HG03442 (cell line): ENCODE results near the gene ROBO3.

Experiments used
- ATAC-seq: cut with Tn5 transposase; IDR thresholded peaks from one replicate; pipeline ENCODE4 v1.9.1; 2021; ENCODE audit warnings: mild to moderate bottlenecking, moderate library complexity; ENCODE audit not compliant: unreplicated experiment

ROBO3 gene

GRCh38 chr11:124875943-124876817 lies 10.9 kb downstream of the ROBO3 start:
- ATAC-seq = peak; percentile 86

GRCh38 chr11:124876818-124877630 lies 11.8 kb downstream of the ROBO3 start:
- ATAC-seq = no peak

- ATAC-seq = no peak
Measured at GRCh38 chr11:124877631-124877909, 12.3 kb downstream of the ROBO3 start.

- no peak for ATAC-seq
Measured at GRCh38 chr11:124877910-124878758, 12.9 kb downstream of the ROBO3 start.

GRCh38 chr11:124878759-124879492 lies 13.7 kb downstream of the ROBO3 start:
- ATAC-seq = no peak

- ATAC-seq = no peak
Measured at GRCh38 chr11:124879493-124880289, 14.5 kb downstream of the ROBO3 start.

GRCh38 chr11:124880290-124880611 lies 15.0 kb downstream of the ROBO3 start:
- ATAC-seq = no peak

- ATAC-seq = no peak
Measured at GRCh38 chr11:124880958-124881357, 15.7 kb downstream of the ROBO3 start.

- ATAC-seq = no peak
Measured at GRCh38 chr11:124882339-124883071, 17.3 kb downstream of the ROBO3 start.

GRCh38 chr11:124884340-124884739 lies 19.1 kb downstream of the ROBO3 start:
- no peak for ATAC-seq

GRCh38 chr11:124884869-124885479 lies 19.7 kb downstream of the ROBO3 start:
- ATAC-seq = no peak

GRCh38 chr11:124886476-124886875 lies 21.2 kb downstream of the ROBO3 start:
- ATAC-seq = no peak

- ATAC-seq = no peak
Measured at GRCh38 chr11:124886978-124887666, 21.9 kb downstream of the ROBO3 start.

- no peak for ATAC-seq
Measured at GRCh38 chr11:124887667-124888013, 22.4 kb downstream of the ROBO3 start.

- ATAC-seq = no peak
Measured at GRCh38 chr11:124889191-124890091, 24.2 kb downstream of the ROBO3 start.

- no peak for ATAC-seq
Measured at GRCh38 chr11:124890151-124890550, 24.9 kb downstream of the ROBO3 start.

GRCh38 chr11:124890683-124891372 lies 25.6 kb downstream of the ROBO3 start:
- no peak for ATAC-seq
